Umbilical cord (tissue), 2 donors: ENCODE results near the gene FOXA2. TPM values are rescaled to one million over a fixed set of nuclear protein-coding genes. Genes with fewer than 3 reads are reported as not detected.

Source experiments
- DNase-seq: peaks from one replicate; pipeline ENCODE4 v3.0.0-alpha.2; 2015; ENCODE audit warnings: low spot score
- total RNA-seq: library from RNA; depleted of rRNA; stranded (reverse); fragments of >200 nt; gene quantifications from one replicate; pipeline ENCODE4 v1.2.3, GENCODE V29; 2014; ENCODE audit warnings: low replicate concordance; ENCODE audit not compliant: insufficient read depth

FOXA2 gene
- total RNA-seq, 1 donor from 2014 or later: 0.48 TPM

DNA sequence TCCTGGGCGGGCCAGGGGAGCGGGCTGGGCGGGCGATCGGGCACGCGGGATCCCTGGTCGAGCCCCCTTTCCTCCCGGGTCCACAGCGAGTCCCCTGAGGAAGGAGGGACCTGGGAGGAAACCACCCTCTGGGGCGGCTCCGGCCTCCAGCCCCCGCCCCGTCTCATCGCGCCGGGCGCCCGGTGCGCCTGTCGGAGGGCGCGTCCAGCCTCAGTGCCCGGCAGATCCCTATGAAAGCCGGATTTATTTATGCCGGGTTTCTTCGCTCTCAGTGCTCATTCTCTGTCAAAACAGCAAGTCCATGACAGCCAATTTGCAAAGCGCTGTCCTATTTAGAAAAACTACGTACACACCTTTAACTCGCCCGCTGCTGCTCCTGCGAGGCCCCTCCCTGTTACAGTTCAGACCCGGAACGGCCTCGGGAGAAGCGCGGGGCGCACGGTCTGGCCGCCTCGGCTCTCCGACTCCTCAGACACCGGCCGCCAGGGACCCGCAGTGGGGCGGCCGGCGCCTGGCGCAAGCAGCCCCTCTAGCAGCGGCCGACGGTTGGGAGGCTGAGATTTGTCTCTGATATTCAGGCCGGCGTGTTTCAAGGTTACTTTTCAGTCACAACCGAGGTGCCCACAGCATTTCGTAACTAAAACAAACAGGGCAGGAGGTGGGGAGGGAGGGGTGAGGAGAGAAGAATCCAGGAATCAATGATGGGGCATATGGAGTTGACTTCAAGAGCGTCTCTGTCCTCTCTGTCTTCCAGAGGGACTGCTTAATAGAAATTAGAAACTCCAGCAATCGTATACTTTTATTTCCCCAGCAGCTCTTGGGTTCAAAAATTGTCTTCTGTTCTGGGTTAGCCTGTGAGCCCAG, 782 bp upstream of the FOXA2 start:
- DNase-seq: no peak

- no peak for DNase-seq
Measured at GRCh38 chr20:22583773-22584521, 425 bp downstream of the FOXA2 start.

DNA sequence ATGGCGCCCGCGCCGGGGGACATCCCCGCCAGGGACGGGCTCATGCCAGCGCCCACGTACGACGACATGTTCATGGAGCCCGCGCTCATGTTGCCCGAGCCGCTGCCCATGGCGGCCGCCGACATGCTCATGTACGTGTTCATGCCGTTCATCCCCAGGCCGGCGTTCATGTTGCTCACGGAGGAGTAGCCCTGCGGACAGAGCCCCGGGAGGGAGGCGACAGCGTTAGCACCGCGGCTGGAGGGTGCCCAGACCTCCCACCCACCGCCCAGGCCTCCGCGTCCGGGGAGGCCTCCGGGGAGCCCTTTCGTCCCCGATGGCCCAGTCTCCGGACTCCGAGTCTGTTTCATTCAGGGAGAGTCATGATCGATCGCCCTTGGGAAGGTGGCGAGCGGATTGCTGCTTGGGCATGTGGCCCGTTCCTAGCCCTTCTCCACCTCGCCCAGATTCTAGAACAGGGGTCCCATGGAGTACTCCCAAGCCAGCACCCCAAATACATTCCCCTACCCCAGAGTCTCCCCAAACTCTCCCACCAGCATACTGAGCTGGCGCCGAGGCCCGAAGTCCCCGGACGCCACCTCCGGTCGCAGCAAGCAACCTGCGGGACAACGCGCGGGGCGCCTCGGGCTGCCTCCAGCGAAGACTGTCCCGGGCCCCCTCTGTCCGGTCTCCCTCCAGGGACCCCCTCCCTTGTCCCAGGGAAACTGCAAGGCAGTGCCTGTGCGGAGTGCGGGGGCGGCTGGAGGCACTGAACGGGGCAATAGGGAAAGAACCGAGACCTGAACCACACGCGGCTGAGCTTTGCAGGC, 1.2 kb downstream of the FOXA2 start:
- no peak for DNase-seq

DNA sequence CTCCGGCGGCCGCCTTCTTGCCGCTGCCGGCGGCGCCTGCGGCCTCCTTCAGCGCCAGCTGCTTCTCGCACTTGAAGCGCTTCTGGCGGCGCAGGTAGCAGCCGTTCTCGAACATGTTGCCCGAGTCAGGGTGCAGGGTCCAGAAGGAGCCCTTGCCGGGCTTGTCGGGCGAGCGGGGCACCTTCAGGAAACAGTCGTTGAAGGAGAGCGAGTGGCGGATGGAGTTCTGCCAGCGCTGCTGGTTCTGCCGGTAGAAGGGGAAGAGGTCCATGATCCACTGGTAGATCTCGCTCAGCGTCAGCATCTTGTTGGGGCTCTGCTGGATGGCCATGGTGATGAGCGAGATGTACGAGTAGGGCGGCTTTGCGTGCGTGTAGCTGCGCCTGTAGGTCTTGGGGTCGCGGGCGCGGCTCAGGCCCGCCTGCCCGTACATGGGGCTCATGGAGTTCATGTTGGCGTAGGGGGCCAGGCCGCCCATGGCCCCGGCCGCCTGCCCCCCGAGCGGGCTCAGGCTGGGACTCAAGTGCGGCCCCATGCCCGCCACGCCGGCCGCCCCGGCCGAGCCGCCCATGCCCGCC, 1.9 kb downstream of the FOXA2 start:
- no peak for DNase-seq

DNA sequence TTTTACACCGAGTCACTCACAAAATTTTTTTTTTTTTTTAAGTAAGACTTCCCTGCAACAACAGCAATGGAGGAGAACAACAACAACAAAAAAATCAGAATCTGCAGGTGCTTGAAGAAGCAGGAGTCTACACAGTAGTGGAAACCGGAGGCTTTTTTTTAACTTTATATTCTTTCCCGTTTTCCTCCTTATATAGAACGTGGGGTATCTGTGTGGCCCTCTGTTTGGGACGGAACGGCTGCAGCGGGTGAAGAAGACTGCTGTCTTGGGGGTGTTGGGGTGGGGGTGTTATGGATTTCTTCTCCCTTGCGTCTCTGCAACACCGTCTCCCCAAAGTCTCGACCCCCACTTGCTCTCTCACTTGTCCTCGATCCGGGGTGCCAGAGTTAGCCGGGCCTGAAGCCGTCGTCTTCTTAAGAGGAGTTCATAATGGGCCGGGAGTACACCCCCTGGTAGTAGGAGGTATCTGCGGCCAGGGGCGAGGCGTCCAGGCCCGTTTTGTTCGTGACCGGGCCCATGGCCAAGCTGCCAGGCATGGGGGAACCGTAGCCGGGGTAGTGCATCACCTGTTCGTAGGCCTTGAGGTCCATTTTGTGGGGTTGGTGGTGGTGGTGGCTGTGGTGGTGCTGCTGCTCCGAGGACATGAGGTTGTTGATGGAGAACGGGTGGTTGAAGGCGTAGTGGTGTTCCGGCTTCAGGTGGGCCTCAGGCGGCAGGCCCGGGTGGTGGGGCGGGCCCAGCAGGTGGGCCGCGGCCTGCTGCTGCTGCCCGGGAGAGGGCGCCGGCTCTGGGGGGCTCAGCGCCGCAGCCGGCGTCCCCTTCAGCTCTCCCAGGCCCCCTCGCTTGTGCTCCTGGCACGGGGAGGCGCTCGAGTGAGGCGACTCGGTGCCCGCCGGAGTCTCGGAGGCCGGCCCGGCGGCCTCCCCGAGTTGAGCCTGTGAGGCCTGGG, 2.7 kb downstream of the FOXA2 start:
- no peak for DNase-seq

DNA sequence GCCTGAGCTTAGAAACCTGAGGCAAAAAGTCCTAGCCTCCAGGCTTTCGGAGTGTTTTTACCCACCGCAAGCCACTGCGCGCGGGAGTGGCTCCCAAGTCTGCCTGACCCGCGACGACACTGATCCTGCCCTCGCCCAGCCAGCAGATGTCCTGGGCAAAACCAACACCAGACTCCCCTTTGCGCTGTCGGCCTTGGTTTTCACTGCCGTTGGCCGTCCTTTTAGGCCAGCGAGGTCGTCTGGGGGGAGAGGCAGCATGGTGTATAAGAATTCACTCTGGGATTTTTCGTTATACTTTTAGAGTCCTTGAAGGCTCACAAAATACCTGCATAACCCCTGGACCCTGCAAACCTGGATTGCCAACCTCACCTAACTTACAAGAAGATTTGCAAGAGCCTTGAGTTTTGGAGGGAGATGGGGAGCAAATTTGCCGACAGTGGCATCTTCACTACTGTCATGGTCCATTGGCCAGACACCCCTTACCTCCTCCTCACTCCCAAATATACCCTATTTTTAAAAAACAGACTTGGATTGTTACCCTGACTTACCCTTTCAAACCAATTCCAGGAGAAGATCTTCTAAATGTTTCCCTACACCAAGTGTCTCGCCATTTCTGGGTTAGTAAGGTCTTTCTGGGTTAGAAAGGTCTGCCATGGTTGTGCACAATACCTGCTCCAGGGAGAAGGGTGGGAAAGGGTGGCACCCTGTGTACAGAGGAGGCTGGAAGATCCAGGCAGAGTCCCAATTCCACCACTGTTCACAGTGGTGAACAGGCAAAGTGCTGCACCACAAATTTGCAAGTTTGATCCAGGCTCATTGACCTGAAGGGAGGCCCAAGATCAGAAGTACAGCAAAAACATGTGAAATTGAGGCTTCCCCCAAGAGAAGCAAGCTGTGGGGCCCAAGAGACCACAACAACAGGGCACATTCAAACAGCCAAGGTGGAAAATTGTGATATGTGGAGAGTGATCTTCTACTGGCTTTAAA, 4.4 kb downstream of the FOXA2 start:
- DNase-seq: no peak

DNA sequence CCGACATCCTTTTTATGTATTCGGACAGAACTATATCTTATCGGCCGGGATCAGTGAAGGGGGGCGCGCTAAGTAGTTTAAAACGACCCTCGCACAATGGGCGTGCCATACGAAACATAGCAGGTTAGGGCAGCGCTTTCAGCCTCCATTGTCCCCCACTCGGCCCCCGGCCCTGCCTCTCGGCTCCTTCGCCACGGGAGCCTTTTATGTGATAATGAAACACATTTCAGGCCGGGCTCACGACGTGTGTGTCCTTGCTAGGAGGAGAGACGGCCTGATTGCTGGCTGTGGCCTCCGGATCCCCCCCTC, 5.3 kb downstream of the FOXA2 start:
- no peak for DNase-seq

- no peak for DNase-seq
Measured at GRCh38 chr20:22578221-22579118, 5.9 kb downstream of the FOXA2 start.

DNA sequence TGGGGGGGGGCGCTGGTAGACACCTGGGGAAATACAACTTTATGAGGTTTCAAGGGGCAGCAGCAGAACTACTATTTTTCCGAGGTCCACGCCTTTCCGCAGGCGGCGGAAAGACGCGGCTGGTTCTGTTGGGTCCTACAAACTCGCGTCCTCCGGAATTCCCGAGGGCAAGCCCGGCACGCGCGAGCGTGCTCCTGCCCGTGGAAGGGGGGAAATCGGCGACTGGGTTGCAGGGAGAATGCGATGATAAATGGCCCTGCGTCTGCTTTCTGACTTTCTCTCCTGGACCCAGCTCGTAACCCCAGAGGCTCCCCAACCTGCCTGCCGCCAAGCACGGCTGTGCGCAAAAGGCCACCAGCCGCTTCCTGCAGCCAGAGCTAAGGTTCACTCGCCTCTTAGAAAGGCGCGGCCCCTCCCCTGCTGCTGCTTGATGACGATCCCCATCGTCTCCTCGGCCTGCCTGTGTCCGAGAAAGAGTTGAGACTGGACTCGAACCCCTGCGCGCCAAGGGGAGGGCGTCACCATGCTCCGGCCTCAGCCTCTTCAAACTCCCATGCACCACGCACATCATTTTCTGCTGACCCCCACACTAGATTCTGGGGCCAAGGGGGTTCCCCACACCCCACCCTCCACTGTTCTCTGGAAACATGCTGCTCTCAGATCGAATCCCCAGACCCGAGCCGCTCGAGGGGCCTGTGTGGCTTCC, 6.7 kb downstream of the FOXA2 start:
- no peak for DNase-seq

DNA sequence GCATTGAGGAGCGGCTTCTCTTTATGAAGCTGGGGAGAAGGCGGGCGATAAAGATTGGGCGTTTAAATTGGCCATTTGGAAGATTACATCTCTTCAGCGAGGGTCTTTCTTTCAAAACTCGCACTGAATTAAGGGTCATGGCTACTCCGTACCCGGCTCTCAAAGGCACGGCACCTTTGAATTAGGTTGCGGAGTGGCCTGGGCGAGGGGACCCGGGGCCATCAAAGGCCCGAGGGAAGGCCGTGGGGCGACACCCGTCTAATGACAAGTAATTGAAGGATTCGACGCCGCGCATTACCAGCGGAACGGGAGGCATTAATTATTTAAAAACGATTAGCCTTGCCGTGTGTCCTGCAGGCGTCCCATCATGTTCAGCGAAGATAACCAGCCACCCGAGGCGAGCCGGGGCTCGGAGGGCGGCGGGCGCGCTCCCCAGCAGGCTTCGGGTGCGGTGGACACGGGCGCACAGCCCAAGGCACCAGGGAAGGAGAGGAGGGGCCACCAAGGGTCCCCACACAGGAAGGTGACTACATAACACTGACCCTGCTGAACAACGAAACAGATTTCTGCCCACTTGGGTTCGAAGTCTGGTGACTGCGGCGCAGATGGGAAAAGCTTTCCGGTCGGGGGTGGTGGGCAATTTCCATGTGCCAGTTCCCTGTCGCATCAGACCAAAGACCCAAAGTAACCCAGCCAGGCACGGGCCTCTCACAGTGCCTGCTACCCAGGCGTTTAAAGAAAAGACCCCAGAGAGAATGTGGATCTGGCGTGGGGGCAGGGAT, 7.4 kb downstream of the FOXA2 start:
- no peak for DNase-seq

DNA sequence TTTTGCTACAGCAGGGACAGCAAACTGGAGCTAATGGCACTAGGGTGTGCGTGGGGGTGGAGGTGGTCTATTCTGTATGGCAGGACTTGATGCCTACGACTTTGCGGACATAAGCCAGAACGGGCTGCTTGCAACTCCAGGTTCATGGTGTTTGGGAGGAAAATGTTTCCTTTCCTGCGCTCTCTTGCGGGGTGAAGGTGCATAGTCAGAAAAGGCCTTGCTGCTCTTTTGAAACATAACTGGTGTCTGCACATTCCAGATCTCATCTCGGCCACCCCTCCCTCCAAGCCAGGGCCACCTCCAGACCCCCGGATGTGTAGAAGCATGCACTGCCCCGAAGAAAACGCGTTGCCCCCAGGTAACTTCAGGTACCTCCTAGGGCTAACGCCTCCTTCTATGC, 8.1 kb downstream of the FOXA2 start:
- no peak for DNase-seq

- no peak for DNase-seq
Measured at GRCh38 chr20:22575737-22576136, 8.6 kb downstream of the FOXA2 start.

- no peak for DNase-seq
Measured at GRCh38 chr20:22575087-22575721, 9.2 kb downstream of the FOXA2 start.

DNA sequence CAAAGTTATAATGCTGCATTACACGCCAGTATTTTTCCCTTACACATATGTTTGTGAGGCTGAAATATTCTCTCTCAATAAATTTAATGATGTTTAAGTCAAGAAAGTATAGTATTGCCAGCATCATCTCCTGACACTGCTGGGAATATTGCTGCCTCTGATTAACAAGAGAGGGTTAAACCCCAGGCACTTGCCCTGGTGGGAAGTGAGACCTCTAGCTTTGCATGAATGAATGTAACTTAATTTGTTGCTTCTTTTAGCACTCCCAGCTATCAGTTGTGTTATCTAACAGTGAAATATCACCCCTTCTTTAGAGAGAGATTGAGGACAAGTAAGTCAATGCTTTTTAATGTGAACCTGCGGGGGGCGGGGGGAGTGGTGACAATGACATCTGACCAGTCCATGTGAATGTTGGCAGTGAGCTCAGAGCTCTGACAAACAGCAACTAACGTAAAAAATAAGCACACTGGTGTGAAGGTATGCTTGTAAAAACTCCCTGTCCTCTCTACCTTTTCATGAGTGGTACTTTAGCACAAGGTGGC, 9.8 kb downstream of the FOXA2 start:
- DNase-seq: no peak

DNA sequence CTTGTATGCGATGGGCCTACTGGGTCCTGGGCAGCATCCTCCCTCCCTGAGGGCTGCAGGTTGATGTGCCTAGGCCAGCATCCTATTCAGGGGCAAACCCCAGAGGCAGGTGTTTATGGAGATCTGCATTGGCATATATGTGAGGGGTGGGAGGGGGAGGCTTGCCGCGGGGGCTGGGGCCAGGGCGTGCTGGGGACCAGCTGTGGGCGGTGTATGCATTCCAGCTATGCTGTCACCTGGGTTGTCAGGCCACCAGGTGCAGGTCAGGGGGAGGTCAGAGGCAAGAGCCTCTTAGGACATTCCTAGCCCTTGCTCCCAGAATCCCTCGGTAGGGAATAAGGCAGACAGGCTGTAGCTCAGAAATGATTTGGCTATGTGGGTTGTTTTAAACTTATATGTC, 11.9 kb downstream of the FOXA2 start:
- no peak for DNase-seq

DNA sequence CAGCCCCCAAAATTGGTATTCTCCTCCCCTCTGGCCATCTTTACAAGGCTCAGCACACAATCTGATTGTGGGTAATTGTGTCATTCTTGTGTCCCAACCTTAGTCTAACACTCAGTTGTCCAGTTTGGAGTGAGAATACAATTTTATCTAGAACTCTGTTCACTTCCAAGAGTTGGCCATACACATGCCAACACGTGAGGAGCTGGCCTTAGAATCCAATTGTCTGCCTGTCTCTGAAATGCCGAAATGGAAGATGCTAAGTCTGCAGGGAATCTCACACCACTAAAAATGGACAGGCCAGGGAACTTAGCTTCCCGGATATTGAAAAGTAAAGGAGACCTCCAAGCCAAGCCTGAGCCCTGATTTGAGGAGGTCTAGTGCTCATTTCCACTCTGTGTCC, 12.3 kb downstream of the FOXA2 start:
- no peak for DNase-seq
